Panc1 (cell line): ENCODE results near the gene MTOR. TPM values are rescaled to one million over a fixed set of nuclear protein-coding genes. Genes with fewer than 3 reads are reported as not detected.
"Not testable (repeated sequence)": the region's sequence is repeated elsewhere in the genome, so short reads cannot be mapped to it uniquely, and the experiment has no call there.

Source experiments
- ATAC-seq: fragments of 200-7000 bp; cut with Tn5 transposase; 2 replicates; pipeline ENCODE4 v1.9.1; 2020; ENCODE audit warnings: mild to moderate bottlenecking, moderate library complexity
- BruUV-seq: library from RNA; stranded (reverse); fragments of 400-500 nt; replicated peaks from 2 replicates; lab custom pipeline; 2021; lab: Mats Ljungman, UMichigan
- CTCF ChIA-PET: fragments of 300-600 bp; sonication (Branson Sonifier 250); formaldehyde crosslinking; loops from one replicate; lab custom pipeline; 2022; ENCODE audit warnings: antibody characterized with exemption; lab: Charles Lee
- POLR2A ChIA-PET: fragments of 300-600 bp; sonication (Branson Sonifier 250); formaldehyde crosslinking; loops from one replicate; lab custom pipeline; 2022; ENCODE audit warnings: antibody characterized with exemption; lab: Charles Lee
- DNase-seq: peaks from one replicate; pipeline ENCODE4 v3.0.0-alpha.2; 2010; ENCODE audit warnings: low read depth, low spot score
- H3K27ac ChIP-seq: 2 replicates; pipeline ENCODE4 v1.5.1; 2011; ENCODE audit warnings: mild to moderate bottlenecking, low read length, inconsistent platforms
- H3K27me3 ChIP-seq: fragments of 200-500 bp; sonication (Bioruptor generic); 2 replicates; pipeline ENCODE4 v1.6.0; 2014; ENCODE audit warnings: low read length, inconsistent platforms; ENCODE audit not compliant: control insufficient read depth, insufficient read depth
- H3K36me3 ChIP-seq: fragments of 200-500 bp; sonication (Bioruptor generic); 2 replicates; pipeline ENCODE4 v1.5.1; 2014; ENCODE audit warnings: inconsistent platforms, mild to moderate bottlenecking, low read length, moderate library complexity; ENCODE audit not compliant: control insufficient read depth, insufficient read depth
- H3K4me1 ChIP-seq: 2 replicates; pipeline ENCODE4 v1.5.1; 2011; ENCODE audit warnings: inconsistent platforms, mild to moderate bottlenecking, low read length, moderate library complexity; ENCODE audit not compliant: control insufficient read depth, insufficient read depth
- H3K4me3 ChIP-seq, 2 experiments: 2 replicates each; pipeline ENCODE4 v1.5.1; 2011 to 2012; ENCODE audit warnings: low read depth in 2 of 2, low read length in 2 of 2, mild to moderate bottlenecking in 2 of 2, inconsistent platforms in 1 of 2, moderate library complexity in 1 of 2
- H3K9me3 ChIP-seq: fragments of 200-500 bp; sonication (Bioruptor generic); 2 replicates; pipeline ENCODE4 v1.5.1; 2014; ENCODE audit warnings: low read depth, mild to moderate bottlenecking, inconsistent platforms, low read length, moderate library complexity; ENCODE audit not compliant: control insufficient read depth, insufficient read depth
- CTCF ChIP-seq: fragments of 450-650 bp; IDR thresholded peaks from 2 replicates; pipeline ENCODE4 v1.5.1; 2017; ENCODE audit warnings: mild to moderate bottlenecking
- POLR2AphosphoS5 ChIP-seq: IDR thresholded peaks from 2 replicates; pipeline ENCODE4 v1.6.1; 2012; ENCODE audit warnings: mild to moderate bottlenecking, low read depth, low read length, moderate library complexity
- REST ChIP-seq, 2 experiments: IDR thresholded peaks; 2 replicates each; pipeline ENCODE4 v1.6.1; 2011 to 2012; ENCODE audit warnings: low read depth in 2 of 2, control low read depth in 1 of 2, low read length in 1 of 2, mild to moderate bottlenecking in 1 of 2, moderate library complexity in 1 of 2; ENCODE audit not compliant: insufficient read depth in 1 of 2
- SIN3A ChIP-seq: IDR thresholded peaks from 2 replicates; pipeline ENCODE4 v1.6.1; 2012; ENCODE audit warnings: low read depth, mild to moderate bottlenecking, low read length, moderate library complexity, borderline replicate concordance; ENCODE audit not compliant: insufficient read depth
- TCF7L2 ChIP-seq: IDR thresholded peaks from 2 replicates; pipeline ENCODE4 v1.6.1; 2011; ENCODE audit warnings: mild to moderate bottlenecking, low read depth, low read length, inconsistent platforms
- in situ Hi-C: cut with HindIII; loops from 2 replicates; pipeline ENCODE4 v1.10.0; 2016; ENCODE audit warnings: low sequenced_read_pairs, low pct_unique_long_range_greater_than_20kb
- intact Hi-C: fragments of 100-400 bp; cut with micrococcal nuclease; formaldehyde crosslinking; loops from one replicate; pipeline ENCODE4 v1.10.0; 2022; ENCODE audit not compliant: unreplicated experiment
- total RNA-seq: library from RNA; stranded (reverse); gene quantifications from one replicate; pipeline ENCODE4 v1.2.1, GENCODE V29; 2021; ENCODE audit not compliant: unreplicated experiment

The MTOR gene
- total RNA-seq, 1 experiment from 2014 or later = 71.2 TPM

- Histone ChIP-seq H3K4me1 (no peaks in the 10 kb centered on the region), H3K36me3 (no peaks in the 10 kb centered on the region), H3K27ac (no peak overlapping the region), H3K27me3 (no peaks in the 10 kb centered on the region), H3K4me3 (no peak overlapping the region), H3K9me3 (no peaks in the 10 kb centered on the region)
- ChIA-PET POLR2A (interaction anchor here (0.6 kb wide), 1 partner anchor 115 kb away, joined by 3 read pairs; no protein-coding TSS in a partner anchor), CTCF (no interaction called here)
- no TSS peak for BruUV-seq
- TF ChIP-seq REST (IDR thresholded peaks at IDR 0.05; ENCODE audit: insufficient read depth in 1 of 2, low read depth in 2 of 2, low read length in 1 of 2) (no peak), POLR2AphosphoS5 (no peak), TCF7L2 (no peak), CTCF (no peak), SIN3A (no peak)
- intact Hi-C loops = no loop called here
- ATAC-seq (peak; percentile 22; the same call in 1 of the 2 replicates), DNase-seq (no peak)
- in situ Hi-C loops = no loop called here
These were observed 36.8 kb upstream of the MTOR start for GRCh38 chr1:11299225-11299574.

- DNase-seq = no peak
- Histone ChIP-seq H3K9me3 (no peaks in the 10 kb centered on the region), H3K4me1 (no peaks in the 10 kb centered on the region), H3K27me3 (no peaks in the 10 kb centered on the region), H3K27ac (no peak overlapping the region), H3K4me3 (no peak overlapping the region), H3K36me3 (no peaks in the 10 kb centered on the region)
- in situ Hi-C loops (no loop called here), intact Hi-C loops (no loop called here)
- POLR2A ChIA-PET = interaction anchor here (0.6 kb wide), 1 partner anchor 115 kb away, joined by 3 read pairs; no protein-coding TSS in a partner anchor
- CTCF ChIA-PET = no interaction called here
- TF ChIP-seq REST (IDR thresholded peaks at IDR 0.05; ENCODE audit: insufficient read depth in 1 of 2, low read depth in 2 of 2, low read length in 1 of 2) (no peak), POLR2AphosphoS5 (no peak), SIN3A (no peak), CTCF (no peak), TCF7L2 (no peak)
- BruUV-seq = no TSS peak
- peak; percentile 11; the same call in 1 of the 2 replicates for ATAC-seq
These were observed 36.3 kb upstream of the MTOR start for GRCh38 chr1:11298390-11299224.

GRCh38 chr1:11297774-11298173, 35.4 kb upstream of the MTOR start:
- CTCF ChIA-PET, intact Hi-C loops, H3K9me3 ChIP-seq, H3K36me3 ChIP-seq, in situ Hi-C loops, H3K4me3 ChIP-seq, BruUV-seq, POLR2A ChIA-PET, DNase-seq, H3K4me1 ChIP-seq, H3K27ac ChIP-seq, H3K27me3 ChIP-seq, ATAC-seq: not testable (repeated sequence)
